ENCODE measurements around the gene ZFYVE26.

The ZFYVE26 gene

GRCh38 chr14:67816326-67817002 is at the start of gene ZFYVE26:
Gene ZFYVE26 (minus strand): TSS chr14:67816590. CDS start chr14:67815963, 627 bp downstream.
- TF ChIP-seq GATA1 (IDR thresholded peaks at IDR 0.05; ENCODE audit: low read depth, low read length) (no peak), POLR2A (IDR thresholded peaks at IDR 0.05; ENCODE audit: low read length) (peak; percentile 86)
- peak; percentile 95 for DNase-seq

GRCh38 chr14:67863223-67863622 is 46.8 kb upstream of the ZFYVE26 start:
- TF ChIP-seq POLR2A (IDR thresholded peaks at IDR 0.05; ENCODE audit: low read length): no peak
- TF ChIP-seq GATA1 (IDR thresholded peaks at IDR 0.05; ENCODE audit: low read depth, low read length): no peak
- DNase-seq: no peak

- DNase-seq: no peak
- TF ChIP-seq GATA1 (IDR thresholded peaks at IDR 0.05; ENCODE audit: low read depth, low read length) (no peak), POLR2A (IDR thresholded peaks at IDR 0.05; ENCODE audit: low read length) (no peak)
These were observed 42.9 kb upstream of the ZFYVE26 start for GRCh38 chr14:67859169-67859749.

- TF ChIP-seq GATA1 (IDR thresholded peaks at IDR 0.05; ENCODE audit: low read depth, low read length) (no peak), POLR2A (IDR thresholded peaks at IDR 0.05; ENCODE audit: low read length) (no peak)
- no peak for DNase-seq
These were observed 41.5 kb upstream of the ZFYVE26 start for GRCh38 chr14:67857778-67858350.

GRCh38 chr14:67856827-67857226 is 40.4 kb upstream of the ZFYVE26 start:
- TF ChIP-seq POLR2A (IDR thresholded peaks at IDR 0.05; ENCODE audit: low read length) (no peak), GATA1 (IDR thresholded peaks at IDR 0.05; ENCODE audit: low read depth, low read length) (no peak)
- DNase-seq: no peak

- no peak for DNase-seq
- TF ChIP-seq POLR2A (IDR thresholded peaks at IDR 0.05; ENCODE audit: low read length) (no peak), GATA1 (IDR thresholded peaks at IDR 0.05; ENCODE audit: low read depth, low read length) (no peak)
These were observed 37.3 kb upstream of the ZFYVE26 start for GRCh38 chr14:67853715-67854114.

- TF ChIP-seq GATA1 (IDR thresholded peaks at IDR 0.05; ENCODE audit: low read depth, low read length): no peak
- TF ChIP-seq POLR2A (IDR thresholded peaks at IDR 0.05; ENCODE audit: low read length): no peak
- no peak for DNase-seq
These were observed 36.7 kb upstream of the ZFYVE26 start for GRCh38 chr14:67852926-67853604.

GRCh38 chr14:67851785-67852410 is 35.5 kb upstream of the ZFYVE26 start:
- no peak for DNase-seq
- TF ChIP-seq POLR2A (IDR thresholded peaks at IDR 0.05; ENCODE audit: low read length) (no peak), GATA1 (IDR thresholded peaks at IDR 0.05; ENCODE audit: low read depth, low read length) (no peak)

GRCh38 chr14:67850066-67850830 is 33.9 kb upstream of the ZFYVE26 start:
- TF ChIP-seq GATA1 (IDR thresholded peaks at IDR 0.05; ENCODE audit: low read depth, low read length): no peak
- TF ChIP-seq POLR2A (IDR thresholded peaks at IDR 0.05; ENCODE audit: low read length): no peak
- no peak for DNase-seq

- DNase-seq: no peak
- no peak for TF ChIP-seq POLR2A (IDR thresholded peaks at IDR 0.05; ENCODE audit: low read length)
- TF ChIP-seq GATA1 (IDR thresholded peaks at IDR 0.05; ENCODE audit: low read depth, low read length): no peak
These were observed 29.7 kb upstream of the ZFYVE26 start for GRCh38 chr14:67846029-67846610.

- TF ChIP-seq POLR2A (IDR thresholded peaks at IDR 0.05; ENCODE audit: low read length) (no peak), GATA1 (IDR thresholded peaks at IDR 0.05; ENCODE audit: low read depth, low read length) (no peak)
- DNase-seq: peak; percentile 84 to 85
These were observed 20.7 kb upstream of the ZFYVE26 start for GRCh38 chr14:67837011-67837624.

- no peak for DNase-seq
- TF ChIP-seq POLR2A (IDR thresholded peaks at IDR 0.05; ENCODE audit: low read length): no peak
- no peak for TF ChIP-seq GATA1 (IDR thresholded peaks at IDR 0.05; ENCODE audit: low read depth, low read length)
These were observed 19.2 kb upstream of the ZFYVE26 start for GRCh38 chr14:67835596-67835995.

Data from erythroblast (primary cell).